Subcutaneous abdominal adipose tissue (tissue), 5 donors: ENCODE data around the gene OVCA2.

Source experiments
- H3K27ac ChIP-seq: one replicate; pipeline ENCODE4 v1.7.0; 2013; ENCODE audit warnings: low read depth, mild to moderate bottlenecking, inconsistent platforms, low read length, moderate library complexity
- H3K27me3 ChIP-seq, 5 donors: one replicate each; pipeline ENCODE4 v1.7.0; 2013; ENCODE audit warnings: low read length in 5 of 5, inconsistent platforms in 1 of 5; ENCODE audit not compliant: control insufficient read depth in 5 of 5, insufficient read depth in 4 of 5
- H3K36me3 ChIP-seq, 5 donors: one replicate each; pipeline ENCODE4 v1.7.0; 2013; ENCODE audit warnings: low read length in 5 of 5; ENCODE audit not compliant: control insufficient read depth in 5 of 5, insufficient read depth in 5 of 5
- H3K4me1 ChIP-seq, 5 donors: one replicate each; pipeline ENCODE4 v1.7.0; 2013; ENCODE audit warnings: low read length in 5 of 5, mild to moderate bottlenecking in 3 of 5, moderate library complexity in 1 of 5; ENCODE audit not compliant: control insufficient read depth in 5 of 5, insufficient read depth in 5 of 5
- H3K4me3 ChIP-seq, 5 donors: one replicate each; pipeline ENCODE4 v1.7.0; 2013; ENCODE audit warnings: low read length in 5 of 5, low read depth in 1 of 5
- H3K9ac ChIP-seq, 5 donors: one replicate each; pipeline ENCODE4 v1.7.0; 2013; ENCODE audit warnings: low read length in 5 of 5, mild to moderate bottlenecking in 4 of 5, moderate library complexity in 3 of 5
- H3K9me3 ChIP-seq, 5 donors: one replicate each; pipeline ENCODE4 v1.7.0; 2013; ENCODE audit warnings: low read length in 5 of 5; ENCODE audit not compliant: control insufficient read depth in 5 of 5
- donor health status: healthy.
- donor health status: healthy.
- donor health status: healthy.
- donor health status: healthy.
- donor health status: healthy.

OVCA2 gene

DNA sequence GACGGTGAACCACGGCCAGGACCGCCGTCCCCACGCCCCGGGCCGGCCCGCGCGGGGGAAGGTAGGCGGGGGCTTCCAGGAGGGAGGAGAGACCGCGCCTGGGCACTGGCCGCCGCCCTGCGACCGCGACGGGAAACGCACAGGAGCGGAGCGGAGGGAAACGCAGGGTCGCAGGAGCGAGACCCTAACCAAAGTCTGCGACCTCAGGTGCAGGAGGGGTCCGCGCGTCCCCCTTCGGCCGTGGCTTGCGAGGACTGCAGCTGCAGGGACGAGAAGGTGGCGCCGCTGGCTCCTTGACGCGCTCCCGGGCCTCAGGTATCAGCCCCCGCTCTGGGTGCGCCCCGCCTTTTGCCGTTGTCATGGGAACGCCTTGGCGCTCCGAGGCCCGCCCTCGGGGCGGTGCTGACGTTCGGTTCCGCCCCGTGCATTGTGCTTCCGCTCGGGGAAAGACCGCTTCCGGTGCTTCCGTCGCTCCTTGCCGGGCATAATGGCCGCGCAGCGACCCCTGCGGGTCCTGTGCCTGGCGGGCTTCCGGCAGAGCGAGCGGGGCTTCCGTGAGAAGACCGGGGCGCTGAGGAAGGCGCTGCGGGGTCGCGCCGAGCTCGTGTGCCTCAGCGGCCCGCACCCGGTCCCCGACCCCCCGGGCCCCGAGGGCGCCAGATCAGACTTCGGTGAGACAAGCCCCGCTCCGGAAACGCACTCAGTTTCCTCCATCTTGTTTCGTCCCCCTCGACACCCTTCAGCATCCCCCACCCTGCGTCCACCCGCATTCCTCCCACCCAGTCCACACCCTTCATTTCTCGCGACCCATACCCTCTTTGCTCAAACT is at the start of gene OVCA2:
TSS of gene OVCA2 (plus strand) at position 462 of the 829 bp plus-strand sequence. CDS start at position 488, 26 bp downstream.
- Histone ChIP-seq H3K9me3 (no peaks in the 10 kb centered on the region), H3K27me3 (no peaks in the 10 kb centered on the region), H3K4me1 (peaks cover 3 to 36% (median 27%) of the 10 kb centered on the region in 5 donors), H3K4me3 (peak within 1 kb of the TSS; percentile 85 to 97 (median 88)), H3K9ac (peak within 1 kb of the TSS; percentile 29 to 93 (median 89)), H3K27ac (peak within 1 kb of the TSS; percentile 88), H3K36me3 (peaks cover 0 to 52% (median 35%) of the 10 kb centered on the region in 5 donors)

DNA sequence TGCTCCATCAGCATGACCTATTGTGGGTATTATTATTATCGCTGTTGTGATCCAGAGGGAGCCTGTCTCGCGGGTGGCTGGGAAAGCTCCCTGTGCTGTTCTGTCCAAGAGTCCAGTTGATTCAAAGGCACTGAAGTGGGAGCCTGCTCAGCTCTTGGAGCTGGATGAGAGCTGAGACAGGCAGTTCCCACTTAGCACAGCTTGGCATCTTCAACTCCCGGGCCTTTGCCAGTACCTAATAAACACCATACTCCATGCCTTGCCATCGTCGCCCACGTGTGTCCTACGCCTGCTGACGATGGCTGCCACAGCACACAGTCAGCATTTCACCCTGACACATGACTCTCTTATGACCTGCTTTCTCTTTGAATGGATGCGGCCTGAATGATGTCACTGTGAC is 49.3 kb upstream of the OVCA2 start:
- Histone ChIP-seq H3K36me3 (no peaks in the 10 kb centered on the region), H3K27ac (no peak overlapping the region), H3K9me3 (no peaks in the 10 kb centered on the region), H3K4me3 (no peak overlapping the region), H3K9ac (no peak overlapping the region), H3K27me3 (no peaks in the 10 kb centered on the region), H3K4me1 (peaks cover 0 to 8% (median 3%) of the 10 kb centered on the region in 5 donors)

GRCh38 chr17:1994707-1995106 is 47.1 kb upstream of the OVCA2 start:
- Histone ChIP-seq H3K27ac (no peak overlapping the region), H3K9ac (no peak overlapping the region), H3K4me3 (no peak overlapping the region), H3K9me3 (no peaks in the 10 kb centered on the region), H3K4me1 (peaks cover 5 to 23% (median 15%) of the 10 kb centered on the region in 5 donors), H3K27me3 (no peaks in the 10 kb centered on the region), H3K36me3 (no peaks in the 10 kb centered on the region)

DNA sequence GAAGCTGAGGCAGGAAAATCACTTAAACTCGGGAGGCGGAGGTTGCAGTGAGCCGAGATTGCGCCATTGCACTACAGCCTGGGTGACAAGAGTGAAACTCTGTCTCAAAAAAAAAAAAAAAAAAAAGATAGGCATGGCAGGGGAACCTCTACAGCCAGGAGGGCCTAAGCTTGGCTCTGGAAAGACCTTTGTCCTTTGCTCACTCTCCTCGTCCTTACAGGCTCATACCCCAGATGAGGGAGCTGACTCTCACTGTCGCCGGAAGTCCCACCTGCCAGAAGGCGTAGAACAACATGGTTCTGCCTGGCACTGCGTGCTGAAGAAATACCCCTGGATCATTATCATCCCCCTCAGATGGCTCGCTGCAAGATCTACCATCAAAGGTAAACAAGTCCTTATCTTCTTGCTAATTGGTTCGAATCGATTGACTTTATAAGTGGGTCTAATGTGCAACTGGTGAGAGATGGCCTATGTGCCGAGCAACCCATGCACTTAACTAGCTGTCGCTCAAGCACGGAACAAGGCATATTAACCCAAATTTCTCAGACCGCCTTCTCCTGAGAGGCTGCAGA is 46.4 kb upstream of the OVCA2 start:
- Histone ChIP-seq H3K9me3 (no peaks in the 10 kb centered on the region), H3K36me3 (no peaks in the 10 kb centered on the region), H3K4me1 (peaks cover 7 to 28% (median 21%) of the 10 kb centered on the region in 5 donors), H3K27ac (no peak overlapping the region), H3K4me3 (no peak overlapping the region), H3K27me3 (no peaks in the 10 kb centered on the region), H3K9ac (no peak overlapping the region)

GRCh38 chr17:1995907-1996799 is 45.7 kb upstream of the OVCA2 start:
- H3K4me3 ChIP-seq = no peak overlapping the region
- H3K36me3 ChIP-seq = no peaks in the 10 kb centered on the region
- H3K9ac ChIP-seq = no peak overlapping the region
- peaks cover 7 to 28% (median 21%) of the 10 kb centered on the region in 5 donors for H3K4me1 ChIP-seq
- no peaks in the 10 kb centered on the region for H3K9me3 ChIP-seq
- no peak overlapping the region for H3K27ac ChIP-seq
- H3K27me3 ChIP-seq = no peaks in the 10 kb centered on the region

- Histone ChIP-seq H3K4me3 (no peak overlapping the region), H3K9me3 (no peaks in the 10 kb centered on the region), H3K27ac (no peak overlapping the region), H3K36me3 (no peaks in the 10 kb centered on the region), H3K27me3 (no peaks in the 10 kb centered on the region), H3K4me1 (peaks cover 7 to 28% (median 21%) of the 10 kb centered on the region in 5 donors), H3K9ac (peak overlapping the region in 1 of 5 donors; percentile 46)
These were observed 45.0 kb upstream of the OVCA2 start for GRCh38 chr17:1996800-1997288.

DNA sequence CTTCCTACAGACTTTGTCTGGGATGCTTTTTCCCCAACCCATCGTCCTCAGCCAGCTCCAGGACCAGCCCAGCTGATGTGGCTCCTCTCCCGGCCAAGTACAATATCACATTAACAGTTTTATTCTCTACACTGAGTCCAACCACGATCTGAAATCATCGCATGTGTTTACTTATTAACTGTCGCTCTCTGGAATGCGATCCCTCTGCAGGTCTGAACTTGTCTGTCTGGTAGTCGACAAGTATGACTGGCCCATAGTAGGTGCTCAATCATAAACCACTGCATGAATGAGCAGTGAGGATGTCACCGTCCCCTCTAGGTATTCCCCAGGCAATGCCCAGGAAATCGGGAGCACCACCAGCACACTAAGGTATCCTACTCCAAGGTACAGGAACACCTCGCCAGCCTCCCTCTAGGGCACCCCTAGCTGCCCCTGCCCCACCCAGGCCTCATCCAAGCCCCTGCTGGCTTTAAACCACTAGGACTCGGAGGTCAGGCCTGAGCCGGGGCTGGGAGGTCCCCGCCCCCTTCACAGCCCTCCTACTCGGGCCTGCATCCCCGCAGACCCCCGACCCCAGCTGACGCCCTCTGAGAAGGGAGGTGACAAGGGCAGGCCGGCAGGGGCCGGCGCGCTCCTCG is 44.4 kb upstream of the OVCA2 start:
- Histone ChIP-seq H3K4me1 (peaks cover 7 to 29% (median 22%) of the 10 kb centered on the region in 5 donors), H3K4me3 (peak overlapping the region in 1 of 5 donors; percentile 44), H3K9ac (peak overlapping the region in 2 of 5 donors; percentile 15 to 46), H3K27ac (no peak overlapping the region), H3K9me3 (no peaks in the 10 kb centered on the region), H3K36me3 (no peaks in the 10 kb centered on the region), H3K27me3 (no peaks in the 10 kb centered on the region)

- H3K36me3 ChIP-seq = no peaks in the 10 kb centered on the region
- peaks cover 7 to 36% (median 29%) of the 10 kb centered on the region in 5 donors for H3K4me1 ChIP-seq
- H3K27ac ChIP-seq = no peak overlapping the region
- H3K9ac ChIP-seq = peak overlapping the region in 2 of 5 donors; percentile 66 to 69
- peak overlapping the region in 4 of 5 donors; percentile 48 to 65 (median 52) for H3K4me3 ChIP-seq
- H3K27me3 ChIP-seq = no peaks in the 10 kb centered on the region
- H3K9me3 ChIP-seq = no peaks in the 10 kb centered on the region
These were observed 43.7 kb upstream of the OVCA2 start for GRCh38 chr17:1997927-1998742.
